Measurements from ENCODE around the gene LDB3. TPM values are rescaled to one million over a fixed set of nuclear protein-coding genes. Genes with fewer than 3 reads are reported as not detected.
"Not testable (repeated sequence)": the region's sequence is repeated elsewhere in the genome, so short reads cannot be mapped to it uniquely, and the experiment has no call there.

LDB3 gene
- total RNA-seq, 4 donors from 2014 or later: 2.2 to 32.5 (median 2.9) TPM

- TF ChIP-seq EP300 (IDR thresholded peaks at IDR 0.05; ENCODE audit: low read depth) (no peak), CTCF (IDR thresholded peaks at IDR 0.05) (no peak), POLR2A (IDR thresholded peaks at IDR 0.05) (no peak), POLR2AphosphoS5 (IDR thresholded peaks at IDR 0.05) (no peak)
- H3K27me3 ChIP-seq: no peaks in the 10 kb centered on the region
- intact Hi-C loops (cut with DNase I; ENCODE audit: low total_unique reads) (no loop called here), in situ Hi-C loops (cut with MboI; ENCODE audit: low pct_ligation_motif_present in 1 of 4, low pct_unique_long_range_greater_than_20kb in 1 of 4, low sequenced_read_pairs in 3 of 4) (no loop called here)
- no peak for DNase-seq
- H3K4me3 ChIP-seq: no peak overlapping the region
- 70% methylated on average over 5 of the region's 5 CpGs; no CpG with 5 or more reads in 1 of the 2 donors for WGBS, 2 donors (ENCODE audit: low coverage in 1 of 2)
- H3K9me3 ChIP-seq: no peaks in the 10 kb centered on the region
- H3K4me1 ChIP-seq: peaks cover 0 to 10% (median 0%) of the 10 kb centered on the region in 4 donors
- H3K36me3 ChIP-seq: no peaks in the 10 kb centered on the region
- no peak overlapping the region for H3K27ac ChIP-seq
Observed at GRCh38 chr10:86642499-86642898, 25.8 kb upstream of the LDB3 start.

GRCh38 chr10:86644152-86644793 is 24.0 kb upstream of the LDB3 start:
- intact Hi-C loops (cut with DNase I; ENCODE audit: low total_unique reads) (no loop called here), in situ Hi-C loops (cut with MboI; ENCODE audit: low pct_ligation_motif_present in 1 of 4, low pct_unique_long_range_greater_than_20kb in 1 of 4, low sequenced_read_pairs in 3 of 4) (no loop called here)
- no peak for TF ChIP-seq POLR2AphosphoS5 (IDR thresholded peaks at IDR 0.05)
- Histone ChIP-seq H3K27ac (no peak overlapping the region), H3K36me3 (no peaks in the 10 kb centered on the region), H3K27me3 (no peaks in the 10 kb centered on the region), H3K4me1 (peaks cover 1 to 17% (median 4%) of the 10 kb centered on the region in 4 donors), H3K9me3 (no peaks in the 10 kb centered on the region), H3K4me3 (no peak overlapping the region)
- DNase-seq: no peak
- 76 to 87% methylated on average over 3 to 5 of the region's 5 CpGs for WGBS, 2 donors (ENCODE audit: low coverage in 1 of 2)

GRCh38 chr10:86644794-86645445 is 23.4 kb upstream of the LDB3 start:
- no peaks in the 10 kb centered on the region for H3K36me3 ChIP-seq
- no peak overlapping the region for H3K27ac ChIP-seq

GRCh38 chr10:86645621-86646165 is 22.6 kb upstream of the LDB3 start:
- DNase-seq; H3K9me3 ChIP-seq; H3K27ac ChIP-seq; H3K27me3 ChIP-seq; in situ Hi-C loops (cut with MboI; ENCODE audit: low pct_ligation_motif_present in 1 of 4, low pct_unique_long_range_greater_than_20kb in 1 of 4, low sequenced_read_pairs in 3 of 4); intact Hi-C loops (cut with DNase I; ENCODE audit: low total_unique reads); H3K4me3 ChIP-seq; H3K36me3 ChIP-seq: not testable (repeated sequence)
- H3K4me1 ChIP-seq: peaks cover 7 to 25% (median 11%) of the 10 kb centered on the region in 4 donors
- WGBS, 2 donors (ENCODE audit: low coverage in 1 of 2): 96 to 100% methylated on average over 3 to 5 of the region's 5 CpGs

More at GRCh38 chr10:86644794-86645445, 23.4 kb upstream of the LDB3 start:
- no peaks in the 10 kb centered on the region for H3K9me3 ChIP-seq
- peaks cover 7 to 23% (median 10%) of the 10 kb centered on the region in 4 donors for H3K4me1 ChIP-seq
- no peak for DNase-seq
- in situ Hi-C loops (cut with MboI; ENCODE audit: low pct_ligation_motif_present in 1 of 4, low pct_unique_long_range_greater_than_20kb in 1 of 4, low sequenced_read_pairs in 3 of 4) (no loop called here), intact Hi-C loops (cut with DNase I; ENCODE audit: low total_unique reads) (no loop called here)
- H3K4me3 ChIP-seq: no peak overlapping the region
- WGBS, 2 donors (ENCODE audit: low coverage in 1 of 2): 95% methylated on average over 5 of the region's 5 CpGs; no CpG with 5 or more reads in 1 of the 2 donors
- H3K27me3 ChIP-seq: no peaks in the 10 kb centered on the region
- TF ChIP-seq POLR2AphosphoS5 (IDR thresholded peaks at IDR 0.05) (no peak), POLR2A (IDR thresholded peaks at IDR 0.05) (no peak), EP300 (IDR thresholded peaks at IDR 0.05; ENCODE audit: low read depth) (no peak), CTCF (IDR thresholded peaks at IDR 0.05) (no peak)

- H3K27ac ChIP-seq: no peak overlapping the region
- intact Hi-C loops (cut with DNase I; ENCODE audit: low total_unique reads): no loop called here
- no peaks in the 10 kb centered on the region for H3K9me3 ChIP-seq
- H3K36me3 ChIP-seq: no peaks in the 10 kb centered on the region
- 85% methylated on average over 5 of the region's 5 CpGs; no CpG with 5 or more reads in 1 of the 2 donors for WGBS, 2 donors (ENCODE audit: low coverage in 1 of 2)
- no peaks in the 10 kb centered on the region for H3K27me3 ChIP-seq
- peaks cover 7 to 25% (median 11%) of the 10 kb centered on the region in 4 donors for H3K4me1 ChIP-seq
- no peak overlapping the region for H3K4me3 ChIP-seq
- DNase-seq: no peak
- TF ChIP-seq CTCF (IDR thresholded peaks at IDR 0.05): no peak
- no peak for TF ChIP-seq EP300 (IDR thresholded peaks at IDR 0.05; ENCODE audit: low read depth)
- in situ Hi-C loops (cut with MboI; ENCODE audit: low pct_ligation_motif_present in 1 of 4, low pct_unique_long_range_greater_than_20kb in 1 of 4, low sequenced_read_pairs in 3 of 4): no loop called here
Observed at GRCh38 chr10:86646532-86646931, 21.8 kb upstream of the LDB3 start.
